Measurements from ENCODE around the gene ALDH7A1.

The ALDH7A1 gene

DNA sequence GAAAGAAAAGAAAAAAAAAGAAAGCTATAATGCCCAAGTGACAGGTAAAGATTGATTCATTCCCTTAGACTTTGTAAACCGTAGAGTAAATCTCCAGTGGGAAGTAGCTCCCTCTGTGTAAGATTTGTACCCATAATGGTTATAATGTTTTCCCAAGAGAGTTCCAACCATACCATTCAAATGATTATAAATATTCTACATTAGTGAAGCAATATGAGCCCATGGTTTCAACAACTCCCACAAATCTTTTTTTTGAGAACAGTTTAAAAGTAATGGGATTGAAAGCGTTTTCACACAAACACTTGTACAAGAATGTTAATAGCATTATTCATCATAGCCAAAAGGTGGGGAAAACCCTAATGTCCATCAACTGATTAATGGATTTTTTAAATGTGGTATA lies 113.8 kb downstream of the ALDH7A1 start:
- Histone ChIP-seq H3K9ac (ENCODE audit: low read depth, low read length) (no peak overlapping the region), H3K9me3 (ENCODE audit: insufficient read depth, low read length, severe bottlenecking) (no peaks in the 10 kb centered on the region), H3K27ac (ENCODE audit: low read length) (no peak overlapping the region), H3K27me3 (ENCODE audit: insufficient read depth, low read length, poor library complexity) (no peaks in the 10 kb centered on the region), H4K20me1 (ENCODE audit: insufficient read depth, low read length) (no peaks in the 10 kb centered on the region), H3K4me3 (ENCODE audit: low read depth in 1 of 2, low read length in 2 of 2) (no peak overlapping the region), H3K4me2 (ENCODE audit: insufficient read depth, low read length) (no peak overlapping the region), H3K79me2 (ENCODE audit: insufficient read depth, low read length) (no peaks in the 10 kb centered on the region), H3K4me1 (ENCODE audit: insufficient read depth, low read length) (no peaks in the 10 kb centered on the region), H3K36me3 (ENCODE audit: insufficient read depth, low read length) (peaks cover 8% of the 10 kb centered on the region; the same call in 1 of the 2 replicates), H2AFZ (ENCODE audit: low read depth, low read length) (no peak overlapping the region)
- ATAC-seq (ENCODE audit: insufficient read depth, low read depth) (no peak), DNase-seq (no peak)
- TF ChIP-seq EZH2 (IDR thresholded peaks at IDR 0.05; ENCODE audit: borderline replicate concordance, low read depth, low read length, severe bottlenecking), result no peak
- TF ChIP-seq, protein P1, sequence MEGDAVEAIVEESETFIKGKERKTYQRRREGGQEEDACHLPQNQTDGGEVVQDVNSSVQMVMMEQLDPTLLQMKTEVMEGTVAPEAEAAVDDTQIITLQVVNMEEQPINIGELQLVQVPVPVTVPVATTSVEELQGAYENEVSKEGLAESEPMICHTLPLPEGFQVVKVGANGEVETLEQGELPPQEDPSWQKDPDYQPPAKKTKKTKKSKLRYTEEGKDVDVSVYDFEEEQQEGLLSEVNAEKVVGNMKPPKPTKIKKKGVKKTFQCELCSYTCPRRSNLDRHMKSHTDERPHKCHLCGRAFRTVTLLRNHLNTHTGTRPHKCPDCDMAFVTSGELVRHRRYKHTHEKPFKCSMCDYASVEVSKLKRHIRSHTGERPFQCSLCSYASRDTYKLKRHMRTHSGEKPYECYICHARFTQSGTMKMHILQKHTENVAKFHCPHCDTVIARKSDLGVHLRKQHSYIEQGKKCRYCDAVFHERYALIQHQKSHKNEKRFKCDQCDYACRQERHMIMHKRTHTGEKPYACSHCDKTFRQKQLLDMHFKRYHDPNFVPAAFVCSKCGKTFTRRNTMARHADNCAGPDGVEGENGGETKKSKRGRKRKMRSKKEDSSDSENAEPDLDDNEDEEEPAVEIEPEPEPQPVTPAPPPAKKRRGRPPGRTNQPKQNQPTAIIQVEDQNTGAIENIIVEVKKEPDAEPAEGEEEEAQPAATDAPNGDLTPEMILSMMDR (IDR thresholded peaks at IDR 0.05; ENCODE audit: borderline replicate concordance, extremely low read depth, low read length, poor library complexity, severe bottlenecking), result no peak

Measured in DND-41 (cell line).